Activated naive CD4-positive, alpha-beta T cell treated with anti-CD3 and anti-CD28 coated beads for 36 hours (primary cell): ENCODE measurements around the gene MXD4. TPM values are rescaled to one million over a fixed set of nuclear protein-coding genes. Genes with fewer than 3 reads are reported as not detected.

Source experiments
- CTCF ChIA-PET: fragments of 350-600 bp; sonication (Branson Sonifier 250); formaldehyde crosslinking; loops from one replicate; lab custom pipeline; 2021; ENCODE audit warnings: antibody characterized with exemption; lab: Charles Lee
- DNase-seq: peaks from one replicate; pipeline ENCODE4 v3.0.0-alpha.2; 2020
- H3K27ac Mint-ChIP-seq: one replicate; pipeline ENCODE4 v1.8.0; 2021; ENCODE audit warnings: mild to moderate bottlenecking, mixed read lengths
- H3K27me3 Mint-ChIP-seq: one replicate; pipeline ENCODE4 v1.8.0; 2021; ENCODE audit warnings: low read depth, mixed read lengths
- H3K36me3 Mint-ChIP-seq: one replicate; pipeline ENCODE4 v1.8.0; 2021; ENCODE audit warnings: low read depth, mixed read lengths
- H3K4me1 Mint-ChIP-seq: one replicate; pipeline ENCODE4 v1.8.0; 2021; ENCODE audit warnings: low read depth, mixed read lengths
- H3K4me3 Mint-ChIP-seq: one replicate; pipeline ENCODE4 v1.8.0; 2021; ENCODE audit warnings: mild to moderate bottlenecking, moderate library complexity, mixed read lengths
- H3K9me3 Mint-ChIP-seq: one replicate; pipeline ENCODE4 v1.8.0; 2021; ENCODE audit warnings: mixed read lengths
- intact Hi-C: fragments of 100-400 bp; cut with micrococcal nuclease; formaldehyde crosslinking; loops from one replicate; pipeline ENCODE4 v1.15.1; 2023
- total RNA-seq, 2 experiments: library from RNA; stranded (reverse); gene quantifications; one replicate each; pipeline ENCODE4 v1.2.3, GENCODE V29; 2021

The MXD4 gene
- total RNA-seq, 2 experiments from 2014 or later = 2.3 to 2.7 TPM

GRCh38 chr4:2255501-2256155 is 6.3 kb downstream of the MXD4 start:
- Mint-ChIP-seq H3K36me3 (no peaks in the 10 kb centered on the region), H3K9me3 (no peaks in the 10 kb centered on the region), H3K4me3 (no peak overlapping the region), H3K27me3 (no peaks in the 10 kb centered on the region), H3K4me1 (peaks cover 2% of the 10 kb centered on the region), H3K27ac (no peak overlapping the region)
- CTCF ChIA-PET = no interaction called here
- intact Hi-C loops = no loop called here
- DNase-seq = peak; percentile 3

- peak; percentile 3 for DNase-seq
- Mint-ChIP-seq H3K36me3 (no peaks in the 10 kb centered on the region), H3K4me1 (peaks cover 2% of the 10 kb centered on the region), H3K4me3 (no peak overlapping the region), H3K27me3 (no peaks in the 10 kb centered on the region), H3K9me3 (no peaks in the 10 kb centered on the region), H3K27ac (no peak overlapping the region)
- intact Hi-C loops = no loop called here
- CTCF ChIA-PET = interaction anchor here (0.7 kb wide), 1 partner anchor 680 kb away, joined by 4 read pairs; no protein-coding TSS in a partner anchor
Measured at GRCh38 chr4:2254665-2255500, 7.0 kb downstream of the MXD4 start.

- CTCF ChIA-PET = no interaction called here
- H3K36me3 Mint-ChIP-seq = no peaks in the 10 kb centered on the region
- H3K27ac Mint-ChIP-seq = no peak overlapping the region
- H3K27me3 Mint-ChIP-seq = no peaks in the 10 kb centered on the region
- no peak overlapping the region for H3K4me3 Mint-ChIP-seq
- intact Hi-C loops = no loop called here
- H3K4me1 Mint-ChIP-seq = no peaks in the 10 kb centered on the region
- no peak for DNase-seq
- H3K9me3 Mint-ChIP-seq = no peaks in the 10 kb centered on the region
Measured at GRCh38 chr4:2253160-2254084, 8.5 kb downstream of the MXD4 start.

GRCh38 chr4:2252530-2253091 is 9.3 kb downstream of the MXD4 start:
- CTCF ChIA-PET = no interaction called here
- DNase-seq = peak; percentile 3
- Mint-ChIP-seq H3K27me3 (no peaks in the 10 kb centered on the region), H3K27ac (no peak overlapping the region), H3K9me3 (no peaks in the 10 kb centered on the region), H3K4me3 (no peak overlapping the region), H3K36me3 (no peaks in the 10 kb centered on the region), H3K4me1 (no peaks in the 10 kb centered on the region)
- intact Hi-C loops = no loop called here

GRCh38 chr4:2251795-2252529 is 9.9 kb downstream of the MXD4 start:
- no peaks in the 10 kb centered on the region for H3K27me3 Mint-ChIP-seq
- no peaks in the 10 kb centered on the region for H3K36me3 Mint-ChIP-seq
- peak; percentile 2 for DNase-seq
- intact Hi-C loops = no loop called here
- no peak overlapping the region for H3K27ac Mint-ChIP-seq
- no peaks in the 10 kb centered on the region for H3K9me3 Mint-ChIP-seq
- CTCF ChIA-PET = no interaction called here
- no peak overlapping the region for H3K4me3 Mint-ChIP-seq
- H3K4me1 Mint-ChIP-seq = no peaks in the 10 kb centered on the region

GRCh38 chr4:2251073-2251794 is 10.7 kb downstream of the MXD4 start:
- Mint-ChIP-seq H3K9me3 (no peaks in the 10 kb centered on the region), H3K36me3 (no peaks in the 10 kb centered on the region), H3K27ac (no peak overlapping the region), H3K27me3 (no peaks in the 10 kb centered on the region), H3K4me3 (no peak overlapping the region), H3K4me1 (no peaks in the 10 kb centered on the region)
- CTCF ChIA-PET = no interaction called here
- intact Hi-C loops = no loop called here
- peak; percentile 3 for DNase-seq

DNA sequence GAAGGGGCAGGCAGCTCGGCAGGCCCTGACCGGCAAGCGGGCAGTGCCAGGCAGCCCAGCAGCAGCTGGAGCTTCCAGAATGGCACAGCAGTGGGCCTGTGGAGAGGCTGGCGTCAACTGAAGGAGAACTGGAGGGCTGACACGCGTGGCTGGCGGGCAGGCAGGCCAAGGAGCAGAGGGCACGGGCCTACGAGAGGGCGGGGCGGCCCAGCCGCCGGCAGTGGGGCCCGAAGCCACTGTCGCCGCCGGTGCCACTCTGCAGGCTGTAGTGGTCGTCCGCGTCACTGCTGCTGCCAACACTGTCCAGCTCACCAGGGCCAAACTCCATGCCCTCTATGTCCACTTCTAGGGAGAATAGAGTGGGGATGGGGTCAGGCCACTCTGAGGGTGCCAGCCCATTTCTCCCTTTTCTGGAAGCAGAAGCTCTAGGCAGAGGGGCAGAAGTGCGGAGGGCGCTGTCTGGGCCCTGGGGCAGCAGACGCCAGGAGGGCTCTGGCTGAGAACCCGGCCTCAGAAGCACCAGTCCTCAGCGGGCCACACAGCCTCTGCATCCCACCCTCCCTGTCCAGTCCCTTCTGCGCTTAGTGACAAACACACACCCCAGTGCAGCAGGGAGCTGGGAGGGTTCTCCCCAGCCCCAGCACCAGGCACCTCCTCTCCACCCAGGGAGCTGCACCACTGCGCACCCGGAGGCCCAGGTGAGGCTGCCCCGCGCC is 11.4 kb downstream of the MXD4 start:
- peaks cover under 1% of the 10 kb centered on the region for H3K4me1 Mint-ChIP-seq
- H3K36me3 Mint-ChIP-seq = no peaks in the 10 kb centered on the region
- CTCF ChIA-PET = no interaction called here
- no peak overlapping the region for H3K4me3 Mint-ChIP-seq
- no peaks in the 10 kb centered on the region for H3K9me3 Mint-ChIP-seq
- H3K27ac Mint-ChIP-seq = no peak overlapping the region
- peak; percentile 2 for DNase-seq
- intact Hi-C loops = no loop called here
- H3K27me3 Mint-ChIP-seq = no peaks in the 10 kb centered on the region

- Mint-ChIP-seq H3K4me3 (no peak overlapping the region), H3K9me3 (no peaks in the 10 kb centered on the region), H3K36me3 (no peaks in the 10 kb centered on the region), H3K4me1 (peaks cover 8% of the 10 kb centered on the region), H3K27me3 (no peaks in the 10 kb centered on the region), H3K27ac (no peak overlapping the region)
- intact Hi-C loops = no loop called here
- DNase-seq = peak; percentile 3
- CTCF ChIA-PET = no interaction called here
Measured at GRCh38 chr4:2249526-2250356, 12.2 kb downstream of the MXD4 start.

DNA sequence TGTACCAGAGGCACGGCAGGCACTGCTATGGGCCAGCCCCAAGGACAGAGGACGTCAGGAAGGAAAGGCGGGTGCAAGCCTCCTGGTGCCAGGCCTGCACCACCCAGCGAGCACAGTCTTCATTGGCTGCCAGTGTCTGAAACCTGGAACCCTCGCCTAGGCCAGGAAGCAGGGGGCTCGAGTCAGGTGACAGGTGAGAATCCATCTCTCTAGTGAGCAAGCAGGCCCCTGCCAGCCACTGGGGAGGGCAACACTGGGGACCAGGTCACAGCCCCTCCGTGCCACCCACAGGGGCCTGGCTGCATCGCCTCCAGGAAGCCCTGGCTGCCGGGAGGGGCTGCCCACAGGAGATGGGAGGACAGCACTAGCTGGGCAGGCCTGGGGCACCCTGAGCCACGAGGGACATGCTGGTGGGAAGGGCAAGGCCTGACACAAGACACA is 13.1 kb downstream of the MXD4 start:
- CTCF ChIA-PET = no interaction called here
- Mint-ChIP-seq H3K4me1 (peaks cover 10% of the 10 kb centered on the region), H3K27me3 (no peaks in the 10 kb centered on the region), H3K9me3 (no peaks in the 10 kb centered on the region), H3K27ac (no peak overlapping the region), H3K36me3 (no peaks in the 10 kb centered on the region), H3K4me3 (no peak overlapping the region)
- no peak for DNase-seq
- intact Hi-C loops = no loop called here

DNA sequence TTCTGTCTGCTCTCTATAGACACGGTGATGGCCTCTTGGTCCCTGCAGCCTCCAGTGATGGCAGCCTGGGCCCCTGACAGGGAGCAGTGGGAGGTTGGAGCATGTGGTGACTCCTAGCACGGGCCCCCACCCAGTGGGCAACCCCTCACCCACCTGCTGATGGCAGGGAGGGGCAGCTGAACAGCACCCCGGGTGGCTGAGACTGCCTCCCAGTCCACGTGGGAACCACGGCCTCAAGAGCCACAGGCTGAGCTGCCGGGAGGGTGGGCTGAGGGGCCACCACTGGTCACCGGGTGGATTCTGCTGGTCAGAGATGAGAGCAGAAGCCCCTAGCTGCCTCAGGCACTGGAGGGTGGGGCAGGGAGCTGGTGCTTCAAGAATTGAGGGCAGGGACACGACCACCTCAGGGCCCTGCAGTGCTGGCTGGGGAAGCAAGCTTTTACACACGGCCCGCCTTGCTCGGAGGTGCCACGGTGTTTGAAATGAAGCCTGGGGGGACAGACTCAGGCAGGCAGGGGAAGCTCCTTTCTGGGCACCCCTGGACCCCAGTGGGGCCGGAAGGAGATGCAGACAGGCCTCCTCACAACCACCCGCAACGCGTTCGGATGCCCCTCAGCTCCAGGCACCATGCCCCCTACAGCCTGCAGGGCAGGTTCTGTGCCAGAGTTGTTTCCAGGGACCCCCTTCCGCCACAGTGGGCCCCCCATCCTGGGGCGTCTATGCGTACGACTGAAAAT is 13.7 kb downstream of the MXD4 start:
- Mint-ChIP-seq H3K4me1 (peaks cover 16% of the 10 kb centered on the region), H3K36me3 (no peaks in the 10 kb centered on the region), H3K4me3 (no peak overlapping the region), H3K27me3 (no peaks in the 10 kb centered on the region), H3K9me3 (no peaks in the 10 kb centered on the region), H3K27ac (no peak overlapping the region)
- CTCF ChIA-PET = no interaction called here
- DNase-seq = peak; percentile 3
- intact Hi-C loops = no loop called here
